Fibroblast of pulmonary artery (primary cell): Measurements from ENCODE around the gene NOL4L.

Experiments used
- DNase-seq: peaks from one replicate; pipeline ENCODE4 v3.0.0-alpha.2; 2010; ENCODE audit warnings: low read depth
- H3K4me3 ChIP-seq: replicated peaks from 2 replicates; pipeline ENCODE4 v1.5.1; 2011; ENCODE audit warnings: low read depth, mild to moderate bottlenecking, control low read depth, low read length, moderate library complexity
- CTCF ChIP-seq: IDR thresholded peaks from 2 replicates; pipeline ENCODE4 v1.5.1; 2011; ENCODE audit warnings: mild to moderate bottlenecking, control low read depth, low read length, inconsistent platforms; ENCODE audit errors: missing control alignments

Gene NOL4L

GRCh38 chr20:32605167-32605656 lies 20.1 kb upstream of the NOL4L start:
- TF ChIP-seq CTCF: no peak
- no peak overlapping the region for H3K4me3 ChIP-seq
- no peak for DNase-seq

GRCh38 chr20:32603046-32603726 lies 18.1 kb upstream of the NOL4L start:
- no peak overlapping the region for H3K4me3 ChIP-seq
- TF ChIP-seq CTCF: no peak
- DNase-seq: no peak

- DNase-seq: no peak
- no peak overlapping the region for H3K4me3 ChIP-seq
- TF ChIP-seq CTCF: no peak
Observed at GRCh38 chr20:32602273-32602672, 17.1 kb upstream of the NOL4L start.

GRCh38 chr20:32600681-32601237 lies 15.6 kb upstream of the NOL4L start:
- TF ChIP-seq CTCF: no peak
- H3K4me3 ChIP-seq: no peak overlapping the region
- DNase-seq: no peak

GRCh38 chr20:32599783-32600340 lies 14.7 kb upstream of the NOL4L start:
- DNase-seq: no peak
- no peak for TF ChIP-seq CTCF
- H3K4me3 ChIP-seq: no peak overlapping the region

GRCh38 chr20:32598606-32599005 lies 13.5 kb upstream of the NOL4L start:
- DNase-seq: no peak
- H3K4me3 ChIP-seq: no peak overlapping the region
- TF ChIP-seq CTCF: no peak

- TF ChIP-seq CTCF: no peak
- DNase-seq: no peak
- H3K4me3 ChIP-seq: no peak overlapping the region
Observed at GRCh38 chr20:32597714-32598113, 12.6 kb upstream of the NOL4L start.
